ENCODE results near the gene SBF2.

Gene SBF2

DNA sequence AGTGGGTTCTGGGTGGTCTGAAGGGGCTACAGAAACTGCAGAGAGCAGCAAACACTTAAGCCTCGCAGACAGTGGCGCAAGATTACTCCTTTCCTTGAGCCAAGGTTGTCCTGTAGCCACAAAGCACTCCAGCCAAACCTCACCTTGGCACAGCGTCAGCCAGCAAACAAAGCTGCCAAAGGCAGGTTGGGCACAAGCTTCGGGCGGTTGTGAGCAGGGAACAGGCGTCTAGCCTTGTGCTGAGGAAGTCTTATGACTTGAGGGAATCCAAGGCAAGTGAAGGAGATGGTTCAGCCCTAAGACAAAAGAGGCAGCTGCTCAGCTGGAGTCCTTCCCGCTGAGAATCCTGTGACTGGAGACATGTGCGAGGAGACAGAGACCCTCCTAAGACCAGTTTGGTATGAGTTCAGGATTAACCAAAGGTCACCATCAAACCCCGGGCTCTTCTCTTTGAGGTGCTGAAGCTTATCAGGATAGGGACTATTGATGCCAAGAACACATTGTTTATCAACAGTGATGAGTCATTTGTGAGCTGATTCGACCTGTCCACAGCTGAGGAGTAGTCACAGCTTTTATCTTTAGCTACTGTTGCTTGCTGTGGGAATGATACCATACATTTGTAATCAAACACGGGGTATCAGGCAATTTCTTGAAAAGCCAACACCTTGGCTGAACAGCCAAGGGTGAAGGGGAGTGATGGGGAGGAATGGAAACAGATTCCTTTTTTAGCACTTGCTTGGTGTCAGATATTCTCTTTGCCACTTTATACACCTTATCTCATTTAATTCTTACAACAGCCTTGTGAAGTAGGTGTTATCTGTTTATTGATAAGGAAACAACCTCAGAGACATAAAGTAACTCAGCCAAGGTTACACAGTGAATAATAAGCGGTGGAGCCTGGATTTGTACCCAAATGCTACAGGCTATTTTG lies 15.4 kb upstream of the SBF2 start:
- no peak for DNase-seq (ENCODE audit: low spot score)
- TF ChIP-seq, protein P1, sequence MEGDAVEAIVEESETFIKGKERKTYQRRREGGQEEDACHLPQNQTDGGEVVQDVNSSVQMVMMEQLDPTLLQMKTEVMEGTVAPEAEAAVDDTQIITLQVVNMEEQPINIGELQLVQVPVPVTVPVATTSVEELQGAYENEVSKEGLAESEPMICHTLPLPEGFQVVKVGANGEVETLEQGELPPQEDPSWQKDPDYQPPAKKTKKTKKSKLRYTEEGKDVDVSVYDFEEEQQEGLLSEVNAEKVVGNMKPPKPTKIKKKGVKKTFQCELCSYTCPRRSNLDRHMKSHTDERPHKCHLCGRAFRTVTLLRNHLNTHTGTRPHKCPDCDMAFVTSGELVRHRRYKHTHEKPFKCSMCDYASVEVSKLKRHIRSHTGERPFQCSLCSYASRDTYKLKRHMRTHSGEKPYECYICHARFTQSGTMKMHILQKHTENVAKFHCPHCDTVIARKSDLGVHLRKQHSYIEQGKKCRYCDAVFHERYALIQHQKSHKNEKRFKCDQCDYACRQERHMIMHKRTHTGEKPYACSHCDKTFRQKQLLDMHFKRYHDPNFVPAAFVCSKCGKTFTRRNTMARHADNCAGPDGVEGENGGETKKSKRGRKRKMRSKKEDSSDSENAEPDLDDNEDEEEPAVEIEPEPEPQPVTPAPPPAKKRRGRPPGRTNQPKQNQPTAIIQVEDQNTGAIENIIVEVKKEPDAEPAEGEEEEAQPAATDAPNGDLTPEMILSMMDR (IDR thresholded peaks at IDR 0.05; ENCODE audit: borderline replicate concordance, control extremely low read depth, extremely low read depth, insufficient read depth, missing control alignments): no peak
- in situ Hi-C loops (cut with MboI; ENCODE audit: low sequenced_read_pairs, unreplicated experiment): loop anchor here (10.0 to 25.0 kb wide), 3 partner anchors 105 to 447 kb away; no protein-coding TSS in a partner anchor

DNA sequence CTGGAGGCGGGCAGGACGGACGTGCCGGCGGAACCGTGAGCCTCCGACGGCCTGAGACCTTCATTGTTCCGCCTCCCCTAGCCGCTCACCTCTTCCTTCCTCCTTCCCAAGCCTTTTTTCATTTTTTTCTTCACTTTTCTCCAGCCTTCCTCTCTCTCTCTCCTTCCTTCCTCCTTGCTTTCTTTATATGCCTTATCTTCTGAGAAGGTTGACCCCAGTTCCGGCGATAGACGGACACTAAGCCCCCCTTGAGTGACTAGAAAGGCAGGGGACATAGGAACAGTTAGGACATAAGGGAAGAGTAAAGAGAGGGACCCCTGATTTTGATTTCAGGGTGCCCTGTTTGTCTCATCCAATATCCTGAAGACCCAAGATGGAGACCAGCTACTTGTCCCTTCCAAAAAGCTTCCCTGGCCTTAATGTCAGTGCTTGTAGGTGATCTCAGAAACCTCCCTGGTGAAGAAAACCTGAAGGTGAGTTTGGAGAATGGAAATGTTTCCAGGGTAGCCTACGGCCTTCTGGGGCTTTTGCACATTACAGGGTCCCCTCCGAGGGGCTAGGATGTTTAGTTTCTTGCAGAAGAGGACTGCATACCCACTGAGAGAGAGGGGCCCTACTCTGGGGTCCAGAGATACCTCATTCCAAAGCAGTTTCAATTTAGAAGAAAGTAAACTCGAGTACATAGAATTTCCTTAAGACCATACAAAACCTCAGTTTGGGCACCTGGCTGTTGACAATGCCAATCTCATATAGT lies 14.4 kb upstream of the SBF2 start:
- in situ Hi-C loops (cut with MboI; ENCODE audit: low sequenced_read_pairs, unreplicated experiment): loop anchor here (25.0 kb wide), 2 partner anchors 321 to 446 kb away; no protein-coding TSS in a partner anchor
- TF ChIP-seq, protein P1 (IDR thresholded peaks at IDR 0.05; ENCODE audit: borderline replicate concordance, control extremely low read depth, extremely low read depth, insufficient read depth, missing control alignments): no peak

DNA sequence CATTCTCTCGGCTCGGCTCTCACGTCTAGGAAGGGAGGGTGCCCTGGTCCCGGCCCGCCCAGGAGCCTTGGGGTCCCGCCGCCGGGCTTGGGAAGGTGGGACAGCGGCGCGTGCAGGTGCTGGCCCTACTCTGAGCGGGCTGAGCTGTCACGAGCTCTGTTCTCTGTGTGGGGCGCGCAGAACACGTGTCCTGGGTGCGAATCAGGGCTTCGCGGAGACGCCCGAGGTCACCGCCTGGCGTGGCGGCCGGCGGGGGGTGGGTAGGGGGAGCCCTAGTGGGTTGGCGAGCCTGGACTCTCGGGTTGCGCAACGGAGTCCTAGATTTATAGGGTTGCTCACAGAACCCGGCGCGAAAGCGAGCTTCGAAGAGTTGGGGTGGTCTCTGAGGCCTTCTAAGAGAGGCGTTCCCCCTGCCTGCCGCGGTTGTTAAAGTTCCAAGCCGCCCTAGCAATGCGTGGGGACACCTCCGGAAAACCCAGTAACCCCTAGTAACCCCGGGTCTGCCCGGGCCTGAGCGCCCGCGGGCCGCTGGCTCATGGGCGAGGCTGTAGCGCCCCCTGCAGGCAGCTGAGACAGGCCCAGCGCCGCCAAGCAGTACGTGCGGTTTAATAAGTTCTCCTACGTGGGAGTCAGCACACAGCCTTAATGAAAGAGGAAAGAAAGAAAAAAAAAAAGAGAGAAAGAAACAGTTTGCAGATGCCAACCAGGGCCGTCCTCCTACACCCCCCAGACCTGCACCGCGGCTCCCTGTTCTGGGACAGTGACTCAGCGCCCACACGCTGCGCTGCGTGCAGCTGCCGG lies 13.6 kb upstream of the SBF2 start:
- in situ Hi-C loops (cut with MboI; ENCODE audit: low sequenced_read_pairs, unreplicated experiment): loop anchor here (25.0 kb wide), 2 partner anchors 320 to 445 kb away; no protein-coding TSS in a partner anchor
- DNase-seq (ENCODE audit: low spot score): peak; percentile 85
- TF ChIP-seq, protein P1 (IDR thresholded peaks at IDR 0.05; ENCODE audit: borderline replicate concordance, control extremely low read depth, extremely low read depth, insufficient read depth, missing control alignments): peak; percentile 98

More for the DNA sequence above, 14.4 kb upstream of the SBF2 start:
- DNase-seq (ENCODE audit: low spot score): no peak

DNA sequence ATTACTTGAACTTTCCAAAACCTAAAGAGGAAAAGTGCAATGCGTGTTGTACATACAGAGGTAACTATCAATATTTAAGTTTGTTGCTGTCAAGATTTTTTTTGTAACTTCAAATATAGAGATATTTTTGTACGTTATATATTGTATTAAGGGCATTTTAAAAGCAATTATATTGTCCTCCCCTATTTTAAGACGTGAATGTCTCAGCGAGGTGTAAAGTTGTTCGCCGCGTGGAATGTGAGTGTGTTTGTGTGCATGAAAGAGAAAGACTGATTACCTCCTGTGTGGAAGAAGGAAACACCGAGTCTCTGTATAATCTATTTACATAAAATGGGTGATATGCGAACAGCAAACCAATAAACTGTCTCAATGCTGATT lies 13.0 kb upstream of the SBF2 start:
- TF ChIP-seq, protein P1 (IDR thresholded peaks at IDR 0.05; ENCODE audit: borderline replicate concordance, control extremely low read depth, extremely low read depth, insufficient read depth, missing control alignments): no peak
- DNase-seq (ENCODE audit: low spot score): no peak
- in situ Hi-C loops (cut with MboI; ENCODE audit: low sequenced_read_pairs, unreplicated experiment): loop anchor here (25.0 kb wide), 2 partner anchors 320 to 445 kb away; no protein-coding TSS in a partner anchor

DNA sequence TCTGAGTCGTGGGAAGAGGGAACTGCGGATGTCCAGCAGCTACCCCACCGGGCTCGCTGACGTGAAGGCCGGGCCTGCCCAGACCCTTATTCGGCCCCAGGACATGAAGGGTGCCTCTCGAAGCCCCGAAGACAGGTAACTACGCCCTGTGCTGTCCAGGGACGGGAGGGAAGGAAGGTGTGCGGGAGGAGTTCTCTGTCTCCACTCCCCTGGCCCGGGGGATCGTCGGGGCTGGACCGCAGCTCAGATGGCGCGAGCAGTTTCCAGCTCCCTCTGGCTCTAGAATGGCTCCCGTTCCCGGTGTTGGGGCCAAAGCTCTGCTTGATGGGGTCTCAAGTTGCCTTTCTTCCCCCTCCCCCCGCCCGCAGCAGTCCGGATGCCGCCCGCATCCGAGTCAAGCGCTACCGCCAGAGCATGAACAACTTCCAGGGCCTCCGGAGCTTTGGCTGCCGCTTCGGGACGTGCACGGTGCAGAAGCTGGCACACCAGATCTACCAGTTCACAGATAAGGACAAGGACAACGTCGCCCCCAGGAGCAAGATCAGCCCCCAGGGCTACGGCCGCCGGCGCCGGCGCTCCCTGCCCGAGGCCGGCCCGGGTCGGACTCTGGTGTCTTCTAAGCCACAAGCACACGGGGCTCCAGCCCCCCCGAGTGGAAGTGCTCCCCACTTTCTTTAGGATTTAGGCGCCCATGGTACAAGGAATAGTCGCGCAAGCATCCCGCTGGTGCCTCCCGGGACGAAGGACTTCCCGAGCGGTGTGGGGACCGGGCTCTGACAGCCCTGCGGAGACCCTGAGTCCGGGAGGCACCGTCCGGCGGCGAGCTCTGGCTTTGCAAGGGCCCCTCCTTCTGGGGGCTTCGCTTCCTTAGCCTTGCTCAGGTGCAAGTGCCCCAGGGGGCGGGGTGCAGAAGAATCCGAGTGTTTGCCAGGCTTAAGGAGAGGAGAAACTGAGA lies 12.2 kb upstream of the SBF2 start:
- TF ChIP-seq, protein P1 (IDR thresholded peaks at IDR 0.05; ENCODE audit: borderline replicate concordance, control extremely low read depth, extremely low read depth, insufficient read depth, missing control alignments): no peak
- in situ Hi-C loops (cut with MboI; ENCODE audit: low sequenced_read_pairs, unreplicated experiment): loop anchor here (25.0 kb wide), 2 partner anchors 319 to 444 kb away; no protein-coding TSS in a partner anchor
- peak; percentile 36 for DNase-seq (ENCODE audit: low spot score)
